Right lobe of liver (tissue), 4 donors: ENCODE measurements around the gene TRPT1.

Source experiments
- POLR2A ChIP-seq: fragments of 450-650 bp; IDR thresholded peaks from one replicate; pipeline ENCODE4 v1.6.1; 2017; ENCODE audit warnings: antibody characterized with exemption, mild to moderate bottlenecking
- TF ChIP-seq, protein P1 (sequence below), 4 donors: fragments of 200-600 bp in 3 of 4; fragments of 450-650 bp in 1 of 4; IDR thresholded peaks; one replicate each; pipeline versions ENCODE4 v1.5.1 to v1.8.0; 2016 to 2022; ENCODE audit warnings: antibody characterized with exemption in 4 of 4, mild to moderate bottlenecking in 2 of 4
- donor health status: DM: no; HTN: no; CAD: no.
- donor health status: DM: no; HTN: no; CAD: no.
- donor health status: DM: no; HTN: yes; CAD: no.

- TF ChIP-seq, protein P1, sequence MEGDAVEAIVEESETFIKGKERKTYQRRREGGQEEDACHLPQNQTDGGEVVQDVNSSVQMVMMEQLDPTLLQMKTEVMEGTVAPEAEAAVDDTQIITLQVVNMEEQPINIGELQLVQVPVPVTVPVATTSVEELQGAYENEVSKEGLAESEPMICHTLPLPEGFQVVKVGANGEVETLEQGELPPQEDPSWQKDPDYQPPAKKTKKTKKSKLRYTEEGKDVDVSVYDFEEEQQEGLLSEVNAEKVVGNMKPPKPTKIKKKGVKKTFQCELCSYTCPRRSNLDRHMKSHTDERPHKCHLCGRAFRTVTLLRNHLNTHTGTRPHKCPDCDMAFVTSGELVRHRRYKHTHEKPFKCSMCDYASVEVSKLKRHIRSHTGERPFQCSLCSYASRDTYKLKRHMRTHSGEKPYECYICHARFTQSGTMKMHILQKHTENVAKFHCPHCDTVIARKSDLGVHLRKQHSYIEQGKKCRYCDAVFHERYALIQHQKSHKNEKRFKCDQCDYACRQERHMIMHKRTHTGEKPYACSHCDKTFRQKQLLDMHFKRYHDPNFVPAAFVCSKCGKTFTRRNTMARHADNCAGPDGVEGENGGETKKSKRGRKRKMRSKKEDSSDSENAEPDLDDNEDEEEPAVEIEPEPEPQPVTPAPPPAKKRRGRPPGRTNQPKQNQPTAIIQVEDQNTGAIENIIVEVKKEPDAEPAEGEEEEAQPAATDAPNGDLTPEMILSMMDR (IDR thresholded peaks at IDR 0.05), result no peak
- TF ChIP-seq POLR2A, result no peak
Observed at GRCh38 chr11:64192434-64192833, 33.6 kb downstream of the TRPT1 start.
